HG03025 (cell line): ENCODE results near the gene KIF5B.
"Not testable (repeated sequence)": the region's sequence is repeated elsewhere in the genome, so short reads cannot be mapped to it uniquely, and the experiment has no call there.

Experiments used
- ATAC-seq: cut with Tn5 transposase; IDR thresholded peaks from one replicate; pipeline ENCODE4 v1.9.1; 2021; ENCODE audit warnings: mild to moderate bottlenecking, moderate library complexity; ENCODE audit not compliant: unreplicated experiment, low FRiP score

Gene KIF5B

GRCh38 chr10:32056136-32057035 lies at the start of gene KIF5B:
Gene KIF5B, minus strand, starts transcription at chr10:32056425. Its CDS starts 452 bp downstream, at chr10:32055973.
- ATAC-seq, result peak; percentile 76

GRCh38 chr10:32105782-32106382 lies 49.7 kb upstream of the KIF5B start:
- no peak for ATAC-seq

- ATAC-seq, result no peak
Observed at GRCh38 chr10:32104622-32105509, 48.6 kb upstream of the KIF5B start.

GRCh38 chr10:32104181-32104580 lies 48.0 kb upstream of the KIF5B start:
- no peak for ATAC-seq

GRCh38 chr10:32103721-32104120 lies 47.5 kb upstream of the KIF5B start:
- ATAC-seq, result no peak

- not testable (repeated sequence) for ATAC-seq
Observed at GRCh38 chr10:32098566-32099259, 42.5 kb upstream of the KIF5B start.

GRCh38 chr10:32095116-32095733 lies 39.0 kb upstream of the KIF5B start:
- no peak for ATAC-seq

GRCh38 chr10:32093650-32094049 lies 37.4 kb upstream of the KIF5B start:
- no peak for ATAC-seq

GRCh38 chr10:32091046-32091445 lies 34.8 kb upstream of the KIF5B start:
- ATAC-seq, result no peak

- no peak for ATAC-seq
Observed at GRCh38 chr10:32084185-32084851, 28.1 kb upstream of the KIF5B start.

GRCh38 chr10:32077896-32078485 lies 21.8 kb upstream of the KIF5B start:
- no peak for ATAC-seq

GRCh38 chr10:32073659-32074058 lies 17.4 kb upstream of the KIF5B start:
- ATAC-seq, result no peak

- no peak for ATAC-seq
Observed at GRCh38 chr10:32073128-32073527, 16.9 kb upstream of the KIF5B start.

- ATAC-seq, result no peak
Observed at GRCh38 chr10:32072025-32072800, 16.0 kb upstream of the KIF5B start.

- ATAC-seq, result no peak
Observed at GRCh38 chr10:32070645-32071044, 14.4 kb upstream of the KIF5B start.

GRCh38 chr10:32068569-32068968 lies 12.3 kb upstream of the KIF5B start:
- no peak for ATAC-seq

- not testable (repeated sequence) for ATAC-seq
Observed at GRCh38 chr10:32067931-32068330, 11.7 kb upstream of the KIF5B start.

GRCh38 chr10:32065856-32066255 lies 9.6 kb upstream of the KIF5B start:
- no peak for ATAC-seq
